CD4-positive, alpha-beta T cell treated with Interleukin-17A for 1 hour (primary cell): ENCODE data around the gene RNPS1.
"Not testable (repeated sequence)": the region's sequence is repeated elsewhere in the genome, so short reads cannot be mapped to it uniquely, and the experiment has no call there.

Source experiments
- DNase-seq: peaks from one replicate; pipeline ENCODE4 v3.0.0-alpha.2; 2020

Gene RNPS1

GRCh38 chr16:2253293-2253692, 14.6 kb downstream of the RNPS1 start:
- no peak for DNase-seq

- DNase-seq: no peak
Observed at GRCh38 chr16:2252806-2253148, 15.1 kb downstream of the RNPS1 start.

- DNase-seq: peak; percentile 90
Observed at GRCh38 chr16:2251296-2252111, 16.4 kb downstream of the RNPS1 start, which contains the start of gene ECI1. Gene ECI1, minus strand, starts transcription at chr16:2251587. Its CDS starts 21 bp downstream, at chr16:2251566.

GRCh38 chr16:2250652-2251295, 17.2 kb downstream of the RNPS1 start:
- peak; percentile 61 for DNase-seq

- no peak for DNase-seq
Observed at GRCh38 chr16:2246301-2246885, 21.5 kb downstream of the RNPS1 start.

- DNase-seq: no peak
Observed at GRCh38 chr16:2244926-2245795, 22.8 kb downstream of the RNPS1 start.

- no peak for DNase-seq
Observed at GRCh38 chr16:2244301-2244700, 23.6 kb downstream of the RNPS1 start.

- DNase-seq: no peak
Observed at GRCh38 chr16:2243781-2244180, 24.1 kb downstream of the RNPS1 start.

GRCh38 chr16:2243031-2243528, 24.8 kb downstream of the RNPS1 start:
- DNase-seq: no peak

GRCh38 chr16:2242598-2242997, 25.3 kb downstream of the RNPS1 start:
- DNase-seq: no peak

- not testable (repeated sequence) for DNase-seq
Observed at GRCh38 chr16:2240331-2240730, 27.6 kb downstream of the RNPS1 start.

GRCh38 chr16:2238838-2239675, 28.9 kb downstream of the RNPS1 start:
- no peak for DNase-seq

GRCh38 chr16:2238150-2238837, 29.6 kb downstream of the RNPS1 start:
- DNase-seq: no peak

- DNase-seq: no peak
Observed at GRCh38 chr16:2237493-2238149, 30.3 kb downstream of the RNPS1 start.

GRCh38 chr16:2237102-2237482, 30.8 kb downstream of the RNPS1 start:
- no peak for DNase-seq

- DNase-seq: no peak
Observed at GRCh38 chr16:2236337-2237101, 31.4 kb downstream of the RNPS1 start, which contains the start of gene DNASE1L2. Gene DNASE1L2, plus strand, starts transcription at chr16:2236444. Its CDS starts 373 bp downstream, at chr16:2236817.

- no peak for DNase-seq
Observed at GRCh38 chr16:2235695-2236336, 32.1 kb downstream of the RNPS1 start.

GRCh38 chr16:2235234-2235651, 32.7 kb downstream of the RNPS1 start:
- DNase-seq: no peak

GRCh38 chr16:2234813-2235170, 33.1 kb downstream of the RNPS1 start:
- DNase-seq: no peak
